ENCODE measurements around the gene CYP4F22.
"Not testable (repeated sequence)": the region's sequence is repeated elsewhere in the genome, so short reads cannot be mapped to it uniquely, and the experiment has no call there.

CYP4F22 gene

DNA sequence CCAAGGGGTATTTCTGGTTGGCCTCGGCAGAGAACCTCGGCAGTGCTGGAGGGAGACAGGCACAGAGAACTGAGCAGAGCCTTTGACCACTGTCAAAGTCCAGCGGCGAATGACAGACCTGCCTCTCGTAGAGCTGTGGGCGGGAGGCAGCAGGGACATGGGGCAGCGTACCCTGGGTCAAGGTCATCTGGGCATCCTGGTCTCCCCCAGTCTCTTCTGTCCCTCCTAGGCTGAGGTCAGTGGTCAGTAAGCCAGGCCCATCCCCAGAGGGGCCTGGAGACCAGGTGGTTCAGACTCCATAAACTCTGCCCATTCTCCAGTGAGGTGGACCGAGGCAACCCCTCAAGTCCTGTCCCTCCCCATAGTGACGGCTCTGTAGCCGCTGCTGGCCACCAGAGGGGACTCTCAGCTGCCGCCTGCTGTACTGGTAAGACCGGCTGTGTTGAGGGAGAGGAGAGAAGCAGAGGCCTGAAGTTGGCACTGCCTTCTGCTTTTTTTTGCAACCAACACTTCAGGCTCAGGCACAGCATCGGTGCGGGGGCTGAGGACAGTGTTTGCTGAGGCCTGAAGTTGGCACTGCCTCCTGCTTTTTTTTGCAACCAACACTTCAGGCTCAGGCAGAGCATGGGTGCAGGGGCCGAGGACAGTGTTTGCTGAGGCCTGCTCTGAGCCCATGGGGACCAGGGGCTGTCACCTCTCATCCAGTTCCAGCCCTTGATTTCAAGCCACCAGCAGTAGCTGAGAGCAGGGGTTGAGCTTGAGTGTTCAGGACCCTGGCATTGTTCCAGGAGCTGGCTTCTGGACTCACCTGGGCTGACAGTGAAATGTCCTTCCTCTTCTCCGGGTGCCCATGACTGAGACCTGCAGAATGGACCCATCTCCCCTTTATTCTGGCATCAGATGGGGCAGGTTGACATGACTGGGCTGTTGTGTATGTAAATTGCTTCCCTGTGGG, 28.7 kb upstream of the CYP4F22 start, which contains the start of gene PGLYRP2:
PGLYRP2 (minus strand) TSS at position 111 of the 955 bp plus-strand sequence. CDS start 130 bp downstream, outside the sequence.
- Histone ChIP-seq H3K4me1 (ENCODE audit: low read depth, poor library complexity, severe bottlenecking) (no peaks in the 10 kb centered on the region), H4K20me1 (ENCODE audit: insufficient read depth) (no peaks in the 10 kb centered on the region), H2AFZ (ENCODE audit: low read depth) (no peak within 1 kb of the TSS)

DNA sequence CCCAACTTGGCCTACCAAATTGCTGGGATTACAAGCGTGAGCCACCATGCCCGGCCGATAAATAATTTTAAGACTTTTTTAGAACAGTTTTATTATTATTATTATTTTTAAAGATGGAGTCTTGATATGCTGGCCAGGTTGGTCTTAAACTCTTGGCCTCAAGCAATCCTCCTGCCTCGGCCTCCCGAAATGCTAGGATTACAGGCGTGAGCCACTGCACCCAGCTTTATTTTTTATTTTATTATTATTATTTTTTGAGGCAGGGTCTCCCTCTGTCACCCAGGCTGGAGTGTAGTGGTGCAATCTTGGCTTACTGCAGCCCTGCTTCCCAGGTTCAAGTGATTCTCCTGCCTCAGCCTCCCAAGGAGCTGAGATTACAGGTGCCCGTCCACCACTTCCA, 27.3 kb upstream of the CYP4F22 start:
- H3K4me1 ChIP-seq (ENCODE audit: low read depth, poor library complexity, severe bottlenecking); H4K20me1 ChIP-seq (ENCODE audit: insufficient read depth); H2AFZ ChIP-seq (ENCODE audit: low read depth); H3K36me3 ChIP-seq (ENCODE audit: insufficient read depth); H3K27me3 ChIP-seq (ENCODE audit: insufficient read depth, low read depth); H3K79me2 ChIP-seq (ENCODE audit: insufficient read depth, low read depth); H3K4me2 ChIP-seq; H3K4me3 ChIP-seq (IDR thresholded peaks at IDR 0.05; ENCODE audit: insufficient read depth, low read depth, low read length); H3K9ac ChIP-seq; H3K27ac ChIP-seq: not testable (repeated sequence)

More for the DNA sequence above, 28.7 kb upstream of the CYP4F22 start, which contains the start of gene PGLYRP2:
- TF ChIP-seq, protein P1, sequence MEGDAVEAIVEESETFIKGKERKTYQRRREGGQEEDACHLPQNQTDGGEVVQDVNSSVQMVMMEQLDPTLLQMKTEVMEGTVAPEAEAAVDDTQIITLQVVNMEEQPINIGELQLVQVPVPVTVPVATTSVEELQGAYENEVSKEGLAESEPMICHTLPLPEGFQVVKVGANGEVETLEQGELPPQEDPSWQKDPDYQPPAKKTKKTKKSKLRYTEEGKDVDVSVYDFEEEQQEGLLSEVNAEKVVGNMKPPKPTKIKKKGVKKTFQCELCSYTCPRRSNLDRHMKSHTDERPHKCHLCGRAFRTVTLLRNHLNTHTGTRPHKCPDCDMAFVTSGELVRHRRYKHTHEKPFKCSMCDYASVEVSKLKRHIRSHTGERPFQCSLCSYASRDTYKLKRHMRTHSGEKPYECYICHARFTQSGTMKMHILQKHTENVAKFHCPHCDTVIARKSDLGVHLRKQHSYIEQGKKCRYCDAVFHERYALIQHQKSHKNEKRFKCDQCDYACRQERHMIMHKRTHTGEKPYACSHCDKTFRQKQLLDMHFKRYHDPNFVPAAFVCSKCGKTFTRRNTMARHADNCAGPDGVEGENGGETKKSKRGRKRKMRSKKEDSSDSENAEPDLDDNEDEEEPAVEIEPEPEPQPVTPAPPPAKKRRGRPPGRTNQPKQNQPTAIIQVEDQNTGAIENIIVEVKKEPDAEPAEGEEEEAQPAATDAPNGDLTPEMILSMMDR (conservative IDR thresholded peaks at IDR 0.05; ENCODE audit: low read depth, low read length): no peak
- no peak within 1 kb of the TSS for H3K4me2 ChIP-seq
- no peaks in the 10 kb centered on the region for H3K36me3 ChIP-seq (ENCODE audit: insufficient read depth)
- H3K9ac ChIP-seq: no peak within 1 kb of the TSS
- H3K27ac ChIP-seq: no peak within 1 kb of the TSS
- no peaks in the 10 kb centered on the region for H3K27me3 ChIP-seq (ENCODE audit: insufficient read depth, low read depth)
- H3K4me3 ChIP-seq (IDR thresholded peaks at IDR 0.05; ENCODE audit: insufficient read depth, low read depth, low read length): no peak within 1 kb of the TSS
- H3K79me2 ChIP-seq (ENCODE audit: insufficient read depth, low read depth): no peaks in the 10 kb centered on the region

DNA sequence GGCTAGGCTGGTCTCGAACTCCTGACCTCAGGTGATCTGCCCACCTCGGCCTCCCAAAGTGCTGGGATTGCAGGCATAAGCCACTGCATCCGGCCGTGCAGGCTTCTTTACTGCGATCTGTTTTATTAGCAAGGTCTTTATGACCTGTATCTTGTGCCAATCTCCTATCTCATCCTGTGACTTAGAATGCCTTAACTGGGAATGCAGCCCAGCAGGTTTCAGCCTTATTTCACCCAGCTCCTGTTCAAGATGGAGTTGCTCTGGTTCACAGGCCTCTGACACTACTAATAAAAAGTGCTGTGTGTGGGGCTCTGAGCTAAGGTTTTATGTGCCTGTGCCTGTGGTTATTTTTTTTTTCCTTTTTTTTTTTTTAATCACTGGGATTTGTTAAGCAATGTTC, 22.6 kb upstream of the CYP4F22 start:
- not testable (repeated sequence) for H3K9ac ChIP-seq; H3K4me3 ChIP-seq (IDR thresholded peaks at IDR 0.05; ENCODE audit: insufficient read depth, low read depth, low read length); H4K20me1 ChIP-seq (ENCODE audit: insufficient read depth); H3K79me2 ChIP-seq (ENCODE audit: insufficient read depth, low read depth); H3K4me2 ChIP-seq; H3K27ac ChIP-seq; H3K4me1 ChIP-seq (ENCODE audit: low read depth, poor library complexity, severe bottlenecking); H2AFZ ChIP-seq (ENCODE audit: low read depth); H3K27me3 ChIP-seq (ENCODE audit: insufficient read depth, low read depth); H3K36me3 ChIP-seq (ENCODE audit: insufficient read depth)

DNA sequence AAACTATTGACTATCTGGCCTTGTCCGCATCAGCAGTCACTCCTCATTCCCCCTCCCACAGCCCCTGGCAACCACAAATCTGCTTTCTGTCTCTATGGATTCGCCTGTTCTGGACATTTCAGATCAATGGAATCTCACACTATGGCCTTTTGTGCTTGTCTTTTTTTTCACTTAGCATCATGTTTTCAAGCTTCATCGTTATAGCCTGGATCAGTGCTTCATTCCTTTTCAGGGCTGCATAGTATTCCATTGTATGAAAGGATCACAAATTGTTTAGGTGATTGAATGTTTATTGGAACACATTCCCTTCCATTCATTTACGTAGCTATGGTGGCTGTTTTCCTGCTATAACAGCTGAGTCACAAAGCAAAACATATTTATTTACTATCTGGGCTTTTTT, 21.3 kb upstream of the CYP4F22 start:
- no peaks in the 10 kb centered on the region for H3K36me3 ChIP-seq (ENCODE audit: insufficient read depth)
- H3K4me2 ChIP-seq: no peak overlapping the region
- H3K27ac ChIP-seq: no peak overlapping the region
- TF ChIP-seq, protein P1 (conservative IDR thresholded peaks at IDR 0.05; ENCODE audit: low read depth, low read length): no peak
- no peak overlapping the region for H3K9ac ChIP-seq
- no peaks in the 10 kb centered on the region for H3K79me2 ChIP-seq (ENCODE audit: insufficient read depth, low read depth)
- H4K20me1 ChIP-seq (ENCODE audit: insufficient read depth): no peaks in the 10 kb centered on the region
- no peaks in the 10 kb centered on the region for H3K27me3 ChIP-seq (ENCODE audit: insufficient read depth, low read depth)
- no peak overlapping the region for H2AFZ ChIP-seq (ENCODE audit: low read depth)
- no peak overlapping the region for H3K4me3 ChIP-seq (IDR thresholded peaks at IDR 0.05; ENCODE audit: insufficient read depth, low read depth, low read length)
- H3K4me1 ChIP-seq (ENCODE audit: low read depth, poor library complexity, severe bottlenecking): no peaks in the 10 kb centered on the region

DNA sequence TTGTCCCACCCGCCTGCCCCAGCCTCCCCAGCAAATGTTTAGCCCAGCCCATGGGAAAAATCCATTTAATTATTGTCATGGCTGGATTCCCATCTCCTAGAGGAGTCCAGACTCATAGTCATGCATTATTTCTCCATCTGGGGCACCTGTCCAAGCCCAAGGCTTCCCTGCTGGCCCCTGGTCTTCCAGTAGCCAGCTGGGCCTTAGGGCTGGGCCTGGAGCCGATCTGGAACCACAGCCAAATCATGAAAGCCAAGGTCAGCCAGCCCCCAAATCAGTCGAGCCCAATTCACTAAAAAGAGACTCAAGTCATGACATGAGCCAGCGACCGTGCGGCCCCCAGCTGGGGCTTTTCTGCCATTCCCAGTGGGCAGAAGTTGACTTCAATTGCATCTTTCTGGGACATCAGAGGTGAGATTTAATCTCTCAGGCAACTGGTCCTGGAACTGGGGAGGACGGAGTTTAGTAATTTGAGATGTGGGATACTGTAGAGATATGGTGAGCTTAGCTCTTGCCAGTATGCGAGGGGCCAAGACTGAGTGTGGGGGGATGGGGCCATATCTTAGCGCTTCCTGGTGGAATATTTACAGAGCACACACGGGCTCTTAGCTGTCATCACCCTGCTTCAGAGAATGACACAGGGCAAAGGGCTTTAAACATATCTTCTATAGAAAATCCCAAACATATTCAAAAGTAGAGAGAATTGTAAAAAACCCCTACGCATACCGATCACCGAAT, 19.7 kb upstream of the CYP4F22 start:
- Histone ChIP-seq H3K4me2 (no peak overlapping the region), H2AFZ (ENCODE audit: low read depth) (no peak overlapping the region), H3K9ac (no peak overlapping the region), H4K20me1 (ENCODE audit: insufficient read depth) (no peaks in the 10 kb centered on the region), H3K27me3 (ENCODE audit: insufficient read depth, low read depth) (no peaks in the 10 kb centered on the region), H3K36me3 (ENCODE audit: insufficient read depth) (no peaks in the 10 kb centered on the region), H3K4me1 (ENCODE audit: low read depth, poor library complexity, severe bottlenecking) (no peaks in the 10 kb centered on the region), H3K27ac (no peak overlapping the region), H3K4me3 (IDR thresholded peaks at IDR 0.05; ENCODE audit: insufficient read depth, low read depth, low read length) (no peak overlapping the region), H3K79me2 (ENCODE audit: insufficient read depth, low read depth) (no peaks in the 10 kb centered on the region)
- TF ChIP-seq, protein P1 (conservative IDR thresholded peaks at IDR 0.05; ENCODE audit: low read depth, low read length): no peak

All from KMS-11 (cell line).